Smooth muscle cell (in vitro differentiated cells): ENCODE results near the gene ZNF492. TPM values are rescaled to one million over a fixed set of nuclear protein-coding genes. Genes with fewer than 3 reads are reported as not detected.
"Not testable (repeated sequence)": the region's sequence is repeated elsewhere in the genome, so short reads cannot be mapped to it uniquely, and the experiment has no call there.

ENCODE experiments used
- DNase-seq: peaks from one replicate; lab custom pipeline; 2025; ENCODE audit not compliant: unreplicated experiment; lab: John Stamatoyannopoulos, UW
- H2AFZ ChIP-seq: fragments of 200-600 bp; sonication (generic); 2 replicates; pipeline ENCODE4 v1.6.0; 2016; ENCODE audit warnings: antibody characterized with exemption, low read depth, mild to moderate bottlenecking
- H3F3A ChIP-seq: fragments of 200-600 bp; sonication (generic); 2 replicates; pipeline ENCODE4 v1.6.0; 2017; ENCODE audit warnings: antibody characterized with exemption, low read depth
- H3K27ac ChIP-seq: fragments of 200-600 bp; sonication (generic); 2 replicates; pipeline ENCODE4 v1.5.1; 2016; ENCODE audit warnings: low read depth, mild to moderate bottlenecking
- H3K27me3 ChIP-seq: fragments of 200-600 bp; sonication (generic); 2 replicates; pipeline ENCODE4 v1.6.1; 2016; ENCODE audit warnings: low read depth, mild to moderate bottlenecking
- H3K36me3 ChIP-seq: fragments of 200-600 bp; sonication (generic); 2 replicates; pipeline ENCODE4 v1.5.1; 2016; ENCODE audit warnings: low read depth
- H3K4me1 ChIP-seq: fragments of 200-600 bp; sonication (generic); 2 replicates; pipeline ENCODE4 v1.5.1; 2016; ENCODE audit warnings: low read depth
- H3K4me2 ChIP-seq: fragments of 200-600 bp; sonication (generic); 2 replicates; pipeline ENCODE4 v1.6.0; 2016; ENCODE audit warnings: mild to moderate bottlenecking
- H3K4me3 ChIP-seq: fragments of 200-600 bp; sonication (generic); 2 replicates; pipeline ENCODE4 v1.5.1; 2016; ENCODE audit warnings: mild to moderate bottlenecking
- H3K79me2 ChIP-seq: fragments of 200-600 bp; sonication (generic); 2 replicates; pipeline ENCODE4 v1.6.0; 2016; ENCODE audit warnings: low read depth, mild to moderate bottlenecking
- H3K9ac ChIP-seq: fragments of 200-600 bp; sonication (generic); 2 replicates; pipeline ENCODE4 v1.6.0; 2016; ENCODE audit warnings: low read depth
- H3K9me3 ChIP-seq: fragments of 200-600 bp; sonication (generic); replicated peaks from 2 replicates; pipeline ENCODE4 v1.5.1; 2016; ENCODE audit warnings: low read depth
- H4K20me1 ChIP-seq: fragments of 200-600 bp; sonication (generic); 2 replicates; pipeline ENCODE4 v1.6.0; 2016; ENCODE audit warnings: low read depth
- CTCF ChIP-seq: fragments of 200-600 bp; sonication (generic); IDR thresholded peaks from 2 replicates; pipeline ENCODE4 v1.5.1; 2017; ENCODE audit warnings: borderline replicate concordance, mild to moderate bottlenecking, antibody characterized with exemption; ENCODE audit not compliant: insufficient read depth, poor library complexity, severe bottlenecking
- WGBS: methylation state at CpG from one replicate; pipeline ENCODE4 v1.1.7; 2016; ENCODE audit warnings: low lambda C conversion rate; 5-methylcytosine and 5-hydroxymethylcytosine counted together
- polyA plus RNA-seq: library from polyadenylated mRNA; unstranded; fragments of >200 nt; fragmentation: Nextera tagmentation; extraction: Ambion mirVana; gene quantifications from 2 replicates; pipeline ENCODE4 v1.2.1, GENCODE V29; 2016
- total RNA-seq: library from RNA; depleted of rRNA; stranded (reverse); fragments of >200 nt; gene quantifications from 2 replicates; pipeline ENCODE4 v1.2.3, GENCODE V29; 2014

ZNF492 gene
- total and polyA plus RNA-seq, 2 experiments from 2014 or later: not detected

- DNase-seq: no peak
- Histone ChIP-seq H3K4me2 (no peak overlapping the region), H3K36me3 (no peaks in the 10 kb centered on the region), H3K4me3 (no peak overlapping the region), H4K20me1 (no peaks in the 10 kb centered on the region), H3K9ac (no peak overlapping the region), H3K79me2 (no peaks in the 10 kb centered on the region), H3F3A (no peaks in the 10 kb centered on the region), H3K9me3 (peaks cover 3% of the 10 kb centered on the region), H3K4me1 (no peaks in the 10 kb centered on the region), H3K27me3 (no peaks in the 10 kb centered on the region), H2AFZ (no peak overlapping the region), H3K27ac (no peak overlapping the region)
- TF ChIP-seq CTCF: no peak
- 67% methylated on average over 8 of the region's 8 CpGs for WGBS
Measured at GRCh38 chr19:22625266-22626035, 8.7 kb upstream of the ZNF492 start.

DNA sequence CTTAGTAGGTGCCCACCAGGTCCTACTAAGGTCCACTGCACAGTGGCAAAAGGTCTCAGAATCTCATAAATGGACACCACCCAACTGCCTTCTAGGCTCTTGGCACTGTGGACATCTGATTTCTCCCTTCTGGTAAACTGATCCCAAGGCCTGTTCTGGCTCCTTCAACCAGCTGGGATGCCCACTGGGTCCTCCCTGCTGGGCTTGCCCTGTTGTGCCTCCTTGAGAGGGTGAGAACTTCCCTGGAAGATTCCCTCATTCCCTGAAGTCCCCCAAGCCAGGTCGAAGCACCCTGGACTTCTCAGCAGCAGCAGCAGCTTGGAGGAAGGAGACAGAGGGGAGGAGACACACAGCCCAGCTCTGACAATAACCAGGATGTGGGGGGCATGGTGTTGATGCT, 6.6 kb upstream of the ZNF492 start:
- Histone ChIP-seq H3K4me2 (no peak overlapping the region), H3K4me1 (no peaks in the 10 kb centered on the region), H3K36me3 (no peaks in the 10 kb centered on the region), H3K27ac (no peak overlapping the region), H3K9me3 (peaks cover 10% of the 10 kb centered on the region), H2AFZ (no peak overlapping the region), H3K4me3 (no peak overlapping the region), H3F3A (no peaks in the 10 kb centered on the region), H3K9ac (no peak overlapping the region), H3K79me2 (no peaks in the 10 kb centered on the region), H3K27me3 (no peaks in the 10 kb centered on the region), H4K20me1 (no peaks in the 10 kb centered on the region)
- TF ChIP-seq CTCF: no peak
- WGBS: 17% methylated on average over 1 of the region's 1 CpG
- DNase-seq: no peak

- Histone ChIP-seq H3K27me3 (no peaks in the 10 kb centered on the region), H4K20me1 (no peaks in the 10 kb centered on the region), H2AFZ (no peak overlapping the region), H3K9ac (no peak overlapping the region), H3K36me3 (no peaks in the 10 kb centered on the region), H3F3A (no peaks in the 10 kb centered on the region), H3K4me2 (no peak overlapping the region), H3K4me1 (no peaks in the 10 kb centered on the region), H3K9me3 (peaks cover 15% of the 10 kb centered on the region), H3K27ac (no peak overlapping the region), H3K79me2 (no peaks in the 10 kb centered on the region), H3K4me3 (no peak overlapping the region)
- no peak for TF ChIP-seq CTCF
- DNase-seq: no peak
- 59% methylated on average over 6 of the region's 6 CpGs for WGBS
Measured at GRCh38 chr19:22628401-22628800, 5.7 kb upstream of the ZNF492 start.

DNA sequence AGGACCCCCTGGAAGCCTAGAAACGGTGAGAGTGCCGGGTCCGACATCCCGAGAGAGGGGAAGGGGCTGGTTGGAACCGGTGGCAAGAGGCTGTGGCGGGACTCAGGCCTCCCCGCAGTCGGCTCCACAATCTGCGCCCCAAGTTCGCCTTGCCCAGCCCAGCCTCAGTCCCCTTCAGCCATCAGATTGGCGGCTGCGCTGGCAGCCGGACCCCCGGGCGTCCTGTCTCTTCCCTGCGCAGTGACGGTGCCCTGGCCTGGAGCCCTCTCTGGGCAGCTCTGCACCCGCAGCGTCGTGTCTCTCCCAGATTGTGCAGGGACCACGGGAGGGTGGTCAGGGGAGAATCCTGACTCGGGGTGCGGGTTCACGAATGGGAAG, 315 bp downstream of the ZNF492 start:
- no peaks in the 10 kb centered on the region for H4K20me1 ChIP-seq
- no peak for TF ChIP-seq CTCF
- no peak overlapping the region for H2AFZ ChIP-seq
- no peaks in the 10 kb centered on the region for H3K27me3 ChIP-seq
- H3K9me3 ChIP-seq: peaks cover 19% of the 10 kb centered on the region
- H3K36me3 ChIP-seq: no peaks in the 10 kb centered on the region
- no peak overlapping the region for H3K27ac ChIP-seq
- WGBS: 85% methylated on average over 14 of the region's 24 CpGs
- H3K4me3 ChIP-seq: no peak overlapping the region
- no peak for DNase-seq
- H3F3A ChIP-seq: no peaks in the 10 kb centered on the region
- no peak overlapping the region for H3K4me2 ChIP-seq
- H3K79me2 ChIP-seq: no peaks in the 10 kb centered on the region
- no peak overlapping the region for H3K9ac ChIP-seq
- H3K4me1 ChIP-seq: no peaks in the 10 kb centered on the region

DNA sequence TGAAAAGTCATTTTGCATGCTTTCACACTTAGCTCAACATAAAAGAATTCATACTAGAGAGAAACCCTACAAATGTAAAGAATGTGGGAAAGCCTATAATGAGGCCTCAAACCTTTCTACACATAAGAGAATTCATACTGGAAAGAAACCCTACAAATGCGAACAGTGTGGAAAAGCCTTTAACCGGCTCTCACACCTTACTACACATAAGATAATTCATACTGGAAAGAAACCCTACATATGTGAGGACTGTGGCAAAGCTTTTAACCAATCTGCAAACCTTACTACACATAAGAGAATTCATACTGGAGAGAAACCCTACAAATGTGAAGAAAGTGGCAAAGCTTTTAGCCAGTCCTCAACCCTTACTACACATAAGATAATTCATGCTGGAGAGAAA, 51.4 kb downstream of the ZNF492 start:
- H3K4me2 ChIP-seq, H3K4me3 ChIP-seq, H3F3A ChIP-seq, H3K79me2 ChIP-seq, H3K9ac ChIP-seq, H3K27ac ChIP-seq, H3K4me1 ChIP-seq, DNase-seq, H4K20me1 ChIP-seq, H3K36me3 ChIP-seq, H3K27me3 ChIP-seq, H2AFZ ChIP-seq: not testable (repeated sequence)
- peaks cover 41% of the 10 kb centered on the region for H3K9me3 ChIP-seq
- WGBS: 78% methylated on average over 2 of the region's 2 CpGs
